GM12874 (cell line): ENCODE data around the gene SLIT3.
A peak's percentile ranks its signal among the peaks of the same experiment; 100 is the strongest.

Experiments used
- CTCF ChIP-seq: IDR thresholded peaks from 2 replicates; pipeline ENCODE4 v1.5.1; 2011; ENCODE audit warnings: low read depth, mild to moderate bottlenecking, control low read depth, low read length, moderate library complexity; ENCODE audit not compliant: insufficient read depth

SLIT3 gene

GRCh38 chr5:168689260-168689659, 611.7 kb downstream of the SLIT3 start:
- no peak for TF ChIP-seq CTCF

DNA sequence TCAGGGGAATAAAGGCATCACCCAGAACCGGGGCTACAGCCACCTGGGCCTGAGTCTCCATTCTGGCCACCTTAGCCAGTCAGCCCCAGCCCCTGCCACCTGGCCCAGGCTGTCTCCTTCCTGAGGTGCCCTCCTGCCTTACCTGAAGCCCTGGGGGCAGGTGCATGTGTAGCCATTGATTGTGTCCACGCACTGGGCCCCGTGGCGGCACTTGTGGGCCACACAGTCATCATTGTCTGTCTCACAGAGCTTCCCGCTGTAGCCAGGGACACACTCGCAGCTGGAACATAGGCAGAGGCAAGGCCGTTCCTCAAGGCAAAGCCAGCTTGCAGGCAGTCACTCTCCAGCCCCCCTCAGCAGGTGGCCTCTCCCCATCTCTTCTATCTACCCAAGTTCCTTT, 614.1 kb downstream of the SLIT3 start:
- TF ChIP-seq CTCF = no peak

GRCh38 chr5:168685566-168685965, 615.4 kb downstream of the SLIT3 start:
- TF ChIP-seq CTCF = no peak

- TF ChIP-seq CTCF = no peak
Measured at GRCh38 chr5:168683927-168684295, 617.0 kb downstream of the SLIT3 start.

- no peak for TF ChIP-seq CTCF
Measured at GRCh38 chr5:168683247-168683926, 617.6 kb downstream of the SLIT3 start.

DNA sequence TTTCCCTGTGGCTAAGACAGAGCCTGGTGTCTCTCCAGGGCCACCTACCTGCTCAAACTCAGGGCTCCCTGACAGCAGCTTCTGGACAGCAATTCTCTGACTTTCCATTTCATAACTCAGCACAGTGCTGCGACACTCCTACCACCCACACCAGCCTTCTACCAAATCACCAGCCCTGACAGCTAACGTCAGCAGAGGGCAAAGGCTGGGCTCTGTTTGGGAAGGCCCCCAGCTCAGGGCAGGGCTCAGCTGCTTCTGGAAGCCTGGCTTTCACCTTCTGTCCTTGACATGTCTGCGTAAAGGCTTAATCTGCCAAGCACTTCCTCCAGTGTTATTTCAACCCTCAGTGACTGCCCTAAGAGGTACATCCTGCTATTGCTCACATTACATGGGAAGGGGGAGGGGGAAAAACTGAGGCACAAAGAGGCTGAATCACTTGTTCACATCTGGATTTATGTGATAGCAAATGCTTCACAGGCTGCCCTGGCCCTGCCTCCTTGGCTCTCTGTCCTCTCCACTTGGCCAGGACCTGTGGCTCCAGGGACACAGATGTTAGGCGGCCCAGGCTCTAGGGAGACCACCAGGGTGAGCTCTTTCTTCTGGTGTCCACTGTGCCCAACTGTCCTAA, 619.3 kb downstream of the SLIT3 start:
- TF ChIP-seq CTCF = no peak

DNA sequence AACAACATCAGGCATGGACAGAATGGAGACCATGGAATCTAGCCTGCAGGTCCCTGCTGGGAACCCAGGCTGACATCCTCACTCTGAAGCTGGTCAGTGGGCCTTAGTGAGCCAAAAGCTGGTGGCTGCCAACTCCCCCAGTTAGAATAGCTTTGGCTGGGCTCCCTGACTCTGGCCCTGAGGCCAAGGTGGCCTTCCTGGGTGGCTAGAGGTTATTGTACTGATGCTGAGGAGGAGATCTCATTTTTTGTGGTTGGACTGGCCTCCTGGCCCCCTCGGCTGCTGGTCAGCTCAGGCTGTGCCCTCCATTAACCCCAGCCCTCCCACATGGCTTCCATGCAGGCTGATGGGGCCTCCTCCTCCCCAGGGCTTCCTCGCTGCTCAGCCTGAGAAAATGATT, 620.5 kb downstream of the SLIT3 start:
- TF ChIP-seq CTCF = no peak

- peak; percentile 85 for TF ChIP-seq CTCF
Measured at GRCh38 chr5:168679515-168679920, 621.4 kb downstream of the SLIT3 start.
